ENCODE results near the gene PPP1R1A.

The PPP1R1A gene

GRCh38 chr12:54529581-54529980 is 58.9 kb downstream of the PPP1R1A start:
- Histone ChIP-seq H3K27me3 (ENCODE audit: control insufficient read depth, low read length) (no peaks in the 10 kb centered on the region), H3F3A (ENCODE audit: control insufficient read depth, insufficient read depth) (no peaks in the 10 kb centered on the region), H3K9me3 (ENCODE audit: control insufficient read depth, insufficient read depth, low read length) (no peaks in the 10 kb centered on the region), H4K20me1 (ENCODE audit: control insufficient read depth, insufficient read depth, low read depth, low read length) (no peaks in the 10 kb centered on the region; the same call in 1 of the 2 replicates), H3K79me2 (ENCODE audit: control insufficient read depth, low read length) (no peaks in the 10 kb centered on the region), H3K27ac (ENCODE audit: low read depth, low read length) (no peak overlapping the region), H3K4me2 (ENCODE audit: low read length) (no peak overlapping the region), H3K4me3 (ENCODE audit: low read length) (no peak overlapping the region), H3K4me1 (ENCODE audit: control insufficient read depth, low read length) (no peaks in the 10 kb centered on the region), H3K36me3 (ENCODE audit: control insufficient read depth, low read length) (peaks cover 96% of the 10 kb centered on the region), H3K9me2 (replicated peaks; ENCODE audit: control insufficient read depth, low read length) (no peaks in the 10 kb centered on the region)
- TF ChIP-seq EZH2phosphoT487 (IDR thresholded peaks at IDR 0.05; ENCODE audit: borderline replicate concordance, low read length) = no peak
- TF ChIP-seq CTCF (IDR thresholded peaks at IDR 0.05; ENCODE audit: low read depth, low read length, poor library complexity, severe bottlenecking) = no peak
